GM21786 (cell line): ENCODE data around the gene ACSF3.

Source experiments
- ATAC-seq: cut with Tn5 transposase; IDR thresholded peaks from one replicate; pipeline ENCODE4 v1.9.1; 2021; ENCODE audit not compliant: unreplicated experiment

Gene ACSF3

DNA sequence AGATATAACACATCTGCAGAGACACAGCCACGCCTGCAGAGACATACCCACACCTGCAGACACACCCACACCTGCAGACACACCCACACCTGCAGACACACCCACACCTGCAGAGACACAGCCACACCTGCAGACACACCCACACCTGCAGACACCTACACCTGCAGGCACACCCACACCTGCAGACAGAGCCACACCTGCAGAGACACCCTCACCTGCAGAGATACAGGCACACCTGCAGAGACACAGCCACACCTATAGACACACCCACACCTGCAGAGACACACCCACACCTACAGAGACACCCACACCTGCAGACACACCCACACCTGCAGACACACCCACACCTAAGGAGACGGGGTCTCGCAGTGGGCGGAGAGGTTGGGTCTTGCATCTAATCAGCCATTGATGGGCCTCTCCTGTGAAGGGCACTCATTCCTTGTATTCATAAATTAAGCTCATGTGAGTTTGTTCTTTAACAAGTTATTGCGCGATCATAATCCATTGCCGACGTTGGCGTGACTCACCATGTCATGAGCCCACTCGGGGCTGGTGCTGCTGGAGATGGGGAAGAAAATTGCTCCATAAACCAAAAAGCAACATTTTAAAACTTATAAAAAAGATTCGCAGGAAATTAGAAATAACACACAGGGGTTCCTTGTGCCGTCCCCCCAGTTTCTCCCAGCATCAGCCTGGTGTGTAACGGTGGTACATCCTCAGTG lies 49.0 kb downstream of the ACSF3 start:
- no peak for ATAC-seq

DNA sequence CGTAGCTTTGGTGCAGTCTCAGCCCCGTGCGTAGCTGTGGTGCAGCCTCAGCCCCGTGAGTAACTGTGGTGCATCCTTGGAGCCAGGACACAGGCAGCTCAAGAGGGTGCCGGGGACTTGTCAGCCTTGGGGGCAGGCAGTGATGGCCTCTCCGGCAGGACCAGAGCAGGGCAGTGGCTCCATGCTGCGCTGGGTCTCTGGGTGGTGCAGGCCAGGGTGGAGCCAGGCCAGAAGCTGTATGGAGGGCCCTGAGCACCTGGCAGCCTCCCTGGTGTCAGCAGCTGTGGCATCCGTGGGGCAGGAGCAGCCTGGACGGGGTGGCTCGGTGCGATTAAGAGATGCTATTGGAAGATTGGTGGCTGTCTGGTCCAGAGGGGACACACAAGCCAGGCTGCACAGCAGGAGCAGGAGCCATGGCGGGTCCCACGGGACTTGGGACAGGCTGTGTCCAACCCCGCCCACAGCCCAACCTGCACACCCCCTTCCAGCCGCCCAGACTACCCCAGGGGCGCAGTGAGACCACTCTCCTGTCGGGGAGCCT lies 49.6 kb downstream of the ACSF3 start:
- ATAC-seq = no peak

DNA sequence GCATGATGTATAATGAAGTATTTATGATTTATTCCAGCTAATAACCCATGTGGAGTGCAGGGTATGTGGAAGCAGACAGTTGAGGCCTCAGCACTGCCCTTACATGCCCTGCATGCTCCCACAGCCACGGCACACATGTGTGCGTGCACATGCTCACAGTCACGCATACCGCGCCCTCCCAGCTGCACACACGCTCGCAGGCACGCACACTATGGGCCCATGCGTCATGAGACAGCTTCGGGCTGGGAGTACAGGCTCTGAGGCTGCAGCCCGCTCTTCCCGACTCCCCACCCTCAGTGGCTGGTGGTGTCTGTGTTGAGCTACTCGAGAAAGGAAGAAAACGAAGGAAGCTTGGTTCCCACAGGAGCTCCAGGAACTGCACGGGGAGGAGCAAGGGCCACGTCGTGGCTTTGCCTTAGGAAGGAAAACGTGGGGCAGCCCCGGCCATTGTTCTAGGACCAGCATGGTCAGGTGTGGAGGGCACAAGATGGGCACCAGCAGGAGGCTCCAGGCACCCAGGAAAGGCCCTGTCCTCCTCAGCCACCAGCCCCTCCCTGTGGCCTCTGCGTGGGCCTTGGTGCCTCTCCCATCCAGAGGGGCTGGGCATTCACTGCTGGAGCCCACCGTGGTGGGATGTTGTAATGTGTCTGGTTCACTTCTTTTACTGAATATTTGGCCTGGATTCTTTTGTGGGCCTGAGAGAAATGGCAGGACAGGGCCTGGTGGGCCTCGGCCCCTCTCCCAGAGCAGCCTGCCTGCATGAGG lies 50.4 kb downstream of the ACSF3 start:
- no peak for ATAC-seq

DNA sequence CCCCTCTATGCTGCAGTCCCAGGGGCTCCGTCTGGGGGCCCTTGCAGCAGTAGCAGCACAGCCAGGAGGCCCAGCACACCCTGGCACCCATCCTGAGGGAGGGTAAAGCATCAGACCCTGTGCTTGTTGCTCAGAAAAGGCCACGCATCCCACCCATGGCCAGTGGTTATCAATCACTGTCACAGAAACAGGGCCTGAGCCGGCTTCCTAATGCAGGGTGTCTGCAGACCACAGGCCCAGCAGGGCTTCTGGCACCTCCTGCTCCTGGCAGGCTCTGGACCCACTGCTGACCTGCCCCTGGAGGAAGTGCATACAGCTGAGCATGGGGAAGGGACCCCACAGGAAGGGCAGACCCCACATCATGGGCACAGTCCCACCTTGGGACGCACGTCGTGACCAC lies 51.0 kb downstream of the ACSF3 start:
- no peak for ATAC-seq

DNA sequence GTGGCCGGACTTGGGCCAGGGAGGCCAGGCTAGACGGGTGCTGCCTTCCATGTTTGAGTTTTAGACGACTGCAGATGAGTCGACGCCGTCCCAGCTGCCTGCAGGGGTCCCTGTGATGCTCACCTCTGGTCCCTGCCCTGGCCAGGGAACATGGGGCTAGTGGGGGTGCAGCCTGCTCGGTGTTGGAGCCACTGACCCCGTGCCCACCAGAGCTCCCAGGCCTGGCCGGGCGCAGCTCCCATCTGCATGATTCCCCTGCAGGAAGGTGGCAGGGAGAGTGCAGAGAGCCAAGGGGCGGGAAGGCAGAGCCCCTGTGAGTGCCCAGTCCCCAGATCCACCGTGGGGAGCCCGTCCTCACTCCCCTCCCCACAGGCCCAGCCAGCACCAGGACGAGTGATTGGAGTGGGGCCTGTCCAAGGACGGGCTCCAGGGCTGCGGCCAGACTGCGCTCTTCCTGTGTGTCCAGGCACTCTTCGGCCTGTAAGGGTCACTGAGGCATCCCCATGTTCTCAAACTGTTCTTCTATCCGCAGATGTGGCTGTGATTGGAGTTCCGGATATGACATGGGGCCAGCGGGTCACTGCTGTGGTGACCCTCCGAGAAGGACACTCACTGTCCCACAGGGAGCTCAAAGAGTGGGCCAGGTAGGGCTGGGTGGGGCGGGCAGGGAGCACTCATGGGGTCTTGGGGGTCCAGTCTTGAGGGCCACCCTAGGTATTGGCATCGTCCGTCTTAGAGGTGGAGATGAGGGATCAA lies 51.9 kb downstream of the ACSF3 start:
- ATAC-seq = no peak

DNA sequence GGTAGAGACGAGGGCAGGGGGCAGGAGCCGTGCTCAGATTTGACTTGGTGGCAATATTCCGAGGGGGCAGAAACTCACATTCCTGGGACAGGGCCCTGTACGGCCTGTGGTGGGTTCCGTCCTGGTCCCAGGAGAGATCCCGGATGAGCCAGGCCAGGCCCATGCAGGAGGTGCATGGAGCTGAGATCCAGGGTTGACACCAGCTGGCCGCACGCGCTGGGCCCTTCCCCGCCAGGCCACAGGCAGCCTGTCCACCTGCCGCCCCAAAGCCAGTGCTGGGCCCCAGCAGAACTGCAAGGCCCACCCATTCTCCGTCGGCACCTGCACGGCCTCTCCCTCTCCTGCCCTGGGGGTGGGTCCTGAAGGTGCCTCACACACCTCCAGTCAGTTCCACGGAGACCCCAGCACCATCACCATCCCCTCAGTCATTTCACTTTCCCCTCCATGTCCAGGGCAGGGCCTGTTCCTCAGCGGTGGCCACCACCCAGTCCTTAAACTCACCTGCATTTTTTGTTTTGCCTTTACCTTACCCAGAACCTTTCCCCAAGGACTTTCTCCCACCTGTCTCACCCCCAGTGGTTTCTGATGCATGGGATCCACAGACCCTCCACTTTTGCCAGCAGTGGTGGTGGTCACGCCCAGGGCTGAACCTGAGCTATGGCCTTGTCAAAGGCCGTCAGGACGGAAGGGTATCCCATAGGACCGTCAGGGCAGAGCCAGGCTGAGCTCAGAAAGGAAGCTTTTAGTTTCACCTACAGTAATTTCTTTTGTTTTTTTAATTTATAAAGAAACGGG lies 52.8 kb downstream of the ACSF3 start:
- ATAC-seq = no peak

DNA sequence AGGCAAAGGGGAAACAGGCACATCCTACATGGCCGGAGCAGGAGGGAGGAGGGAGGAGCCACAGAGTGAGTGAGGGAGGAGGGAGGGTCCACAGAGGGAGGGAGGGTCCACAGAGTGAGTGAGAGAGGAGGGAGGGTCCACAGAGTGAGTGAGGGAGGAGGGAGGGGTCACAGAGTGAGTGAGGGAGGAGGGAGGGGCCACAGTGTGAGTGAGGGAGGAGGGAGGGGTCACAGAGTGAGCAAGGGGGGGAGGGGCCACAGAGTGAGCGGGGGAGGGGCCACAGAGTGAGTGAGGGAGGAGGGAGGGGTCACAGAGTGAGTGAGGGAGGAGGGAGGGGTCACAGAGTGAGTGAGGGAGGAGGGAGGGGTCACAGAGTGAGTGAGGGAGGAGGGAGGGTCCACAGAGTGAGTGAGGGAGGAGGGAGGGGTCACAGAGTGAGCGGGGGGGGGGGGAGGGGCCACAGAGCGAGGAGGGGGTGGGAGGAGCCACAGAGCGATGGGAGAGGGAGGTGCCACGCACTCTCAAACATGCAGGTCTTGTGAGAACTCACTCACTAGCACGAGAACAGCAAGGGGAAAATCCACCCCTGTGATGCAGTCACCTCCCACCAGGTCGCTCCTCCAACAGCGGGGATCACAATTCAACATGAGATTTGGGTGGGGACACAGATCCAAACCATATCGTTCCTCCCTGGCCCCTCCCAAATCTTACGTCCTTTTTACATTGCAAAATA lies 53.6 kb downstream of the ACSF3 start:
- no peak for ATAC-seq

DNA sequence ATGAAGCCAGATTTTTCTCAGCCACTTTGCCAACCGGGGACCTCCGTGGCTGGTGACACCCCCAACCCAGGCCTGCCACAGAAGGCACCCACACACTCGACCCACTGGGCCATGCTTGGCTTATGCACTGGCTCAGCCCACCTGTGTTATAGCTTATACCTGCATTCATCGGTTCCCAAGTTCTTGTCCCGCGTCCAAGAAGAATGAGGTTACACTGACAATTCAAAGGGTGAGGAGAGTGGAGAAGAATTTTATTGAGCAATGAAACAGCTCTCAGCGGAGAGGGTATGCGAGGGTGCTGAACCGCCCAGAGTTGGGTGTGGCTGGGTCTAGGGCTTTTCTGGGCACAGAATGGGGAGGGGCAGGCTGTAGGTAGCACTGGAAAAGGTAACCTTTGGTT lies 55.7 kb downstream of the ACSF3 start:
- no peak for ATAC-seq

DNA sequence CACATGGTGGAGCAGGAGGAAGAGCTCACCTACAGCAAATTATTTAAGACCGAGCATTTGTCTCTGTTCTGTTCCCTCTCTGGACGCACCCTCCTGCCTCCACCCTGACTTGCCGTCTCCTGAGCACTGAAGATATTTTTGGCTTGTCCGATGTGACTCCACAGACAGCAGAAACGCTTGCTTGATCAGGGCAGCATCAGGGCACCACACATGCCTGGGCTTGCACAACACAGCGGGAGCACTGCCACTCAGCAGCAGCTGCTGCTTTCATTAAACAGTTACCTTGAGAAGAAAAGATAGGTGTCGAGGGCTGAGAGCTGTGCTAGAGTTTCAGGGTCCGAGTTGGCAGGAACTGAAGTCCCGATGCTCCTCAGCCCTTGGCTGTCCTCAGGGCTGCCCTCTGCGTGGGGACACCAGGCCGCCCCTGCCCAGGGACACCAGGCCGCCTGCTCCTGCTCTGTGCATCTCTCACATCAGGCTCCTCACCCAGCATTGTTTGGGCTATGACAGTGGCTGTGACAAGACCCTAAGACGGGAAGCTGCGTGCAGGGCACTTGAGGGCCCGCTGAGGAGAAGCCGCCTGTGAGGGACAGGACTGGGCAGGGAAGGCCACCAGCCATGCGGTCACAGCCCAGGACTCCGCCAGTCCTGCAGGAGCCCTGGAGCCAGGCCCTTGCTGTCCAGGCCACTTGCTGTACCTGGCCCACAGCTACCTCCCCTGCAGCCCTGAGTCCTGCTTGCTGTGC lies 56.6 kb downstream of the ACSF3 start:
- ATAC-seq = no peak

DNA sequence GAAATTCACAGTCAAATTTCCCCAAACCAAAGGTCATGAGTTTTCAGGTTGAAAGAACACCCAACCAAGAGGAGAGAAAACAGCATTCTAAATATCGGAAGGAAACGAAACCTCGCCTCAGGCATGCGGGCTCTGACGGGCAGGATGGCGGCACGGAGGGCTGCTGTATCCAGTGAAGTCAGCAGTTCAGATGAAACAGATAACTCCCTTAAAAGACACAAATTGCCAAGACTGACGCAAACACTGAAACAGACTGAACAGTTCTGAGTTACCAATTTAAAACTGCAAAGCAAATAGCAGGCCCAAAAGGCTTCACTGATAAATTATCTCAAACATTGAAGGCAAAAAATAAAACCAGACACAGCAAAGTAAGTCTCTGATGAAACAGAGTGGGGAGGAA lies 57.3 kb downstream of the ACSF3 start:
- no peak for ATAC-seq

DNA sequence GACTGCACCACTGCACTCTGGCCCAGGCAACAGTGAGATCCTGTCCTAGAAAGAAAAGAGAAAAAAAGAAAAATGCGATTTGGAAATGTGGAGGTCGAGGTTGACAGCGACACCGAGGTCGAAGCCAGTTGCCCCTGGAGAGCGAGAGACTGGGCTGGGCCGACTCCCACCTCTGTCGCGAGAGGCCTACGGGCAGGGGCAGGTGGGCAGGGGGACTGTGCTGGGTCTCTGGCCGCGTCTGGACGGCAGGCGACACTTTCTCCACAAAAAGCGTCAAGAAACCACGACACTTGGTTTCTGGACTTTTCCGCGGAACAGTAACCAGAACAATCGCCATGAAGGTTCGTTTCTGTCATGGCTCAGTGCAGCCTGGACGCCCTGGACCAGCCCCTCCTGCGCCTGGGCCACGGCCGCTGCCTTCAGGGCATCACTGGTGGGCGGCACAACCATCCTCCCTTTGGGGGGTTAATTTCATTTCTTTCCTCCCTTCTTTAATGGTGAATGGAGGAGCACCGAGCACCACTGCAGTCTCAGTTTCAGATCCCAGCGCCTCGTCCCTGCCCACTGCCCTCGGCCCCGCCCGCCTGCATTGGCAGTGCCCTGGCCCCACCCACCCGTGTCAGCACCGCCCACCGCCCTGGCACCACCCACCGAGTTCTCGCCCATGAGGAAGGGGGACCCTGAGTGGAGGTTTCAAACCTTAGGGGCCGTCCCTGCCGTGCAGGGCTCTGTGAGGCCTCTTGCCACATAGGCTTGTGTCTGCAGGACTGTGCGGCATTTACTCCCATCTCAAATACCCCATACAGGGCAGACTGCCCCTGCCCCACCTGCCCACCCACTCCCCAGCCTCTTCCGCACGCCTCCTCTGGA lies 59.4 kb downstream of the ACSF3 start:
- ATAC-seq = no peak

DNA sequence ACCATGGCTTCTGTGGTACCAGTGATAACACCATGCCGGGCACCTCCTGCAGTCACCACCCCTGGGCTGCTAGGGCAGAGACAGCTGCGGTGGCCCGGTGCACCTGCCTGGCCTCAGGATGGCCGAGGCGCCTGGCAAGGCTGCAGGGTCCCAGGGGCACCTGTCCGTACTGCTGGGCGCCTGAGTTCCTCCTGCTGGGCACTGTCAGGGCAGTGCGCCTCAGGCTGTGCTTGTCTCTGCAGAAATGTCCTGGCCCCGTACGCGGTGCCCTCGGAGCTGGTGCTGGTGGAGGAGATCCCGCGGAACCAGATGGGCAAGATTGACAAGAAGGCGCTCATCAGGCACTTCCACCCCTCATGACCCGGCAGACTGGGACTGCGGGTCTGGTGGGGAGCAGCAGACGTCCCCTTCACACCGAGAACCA lies 60.2 kb downstream of the ACSF3 start:
- no peak for ATAC-seq

DNA sequence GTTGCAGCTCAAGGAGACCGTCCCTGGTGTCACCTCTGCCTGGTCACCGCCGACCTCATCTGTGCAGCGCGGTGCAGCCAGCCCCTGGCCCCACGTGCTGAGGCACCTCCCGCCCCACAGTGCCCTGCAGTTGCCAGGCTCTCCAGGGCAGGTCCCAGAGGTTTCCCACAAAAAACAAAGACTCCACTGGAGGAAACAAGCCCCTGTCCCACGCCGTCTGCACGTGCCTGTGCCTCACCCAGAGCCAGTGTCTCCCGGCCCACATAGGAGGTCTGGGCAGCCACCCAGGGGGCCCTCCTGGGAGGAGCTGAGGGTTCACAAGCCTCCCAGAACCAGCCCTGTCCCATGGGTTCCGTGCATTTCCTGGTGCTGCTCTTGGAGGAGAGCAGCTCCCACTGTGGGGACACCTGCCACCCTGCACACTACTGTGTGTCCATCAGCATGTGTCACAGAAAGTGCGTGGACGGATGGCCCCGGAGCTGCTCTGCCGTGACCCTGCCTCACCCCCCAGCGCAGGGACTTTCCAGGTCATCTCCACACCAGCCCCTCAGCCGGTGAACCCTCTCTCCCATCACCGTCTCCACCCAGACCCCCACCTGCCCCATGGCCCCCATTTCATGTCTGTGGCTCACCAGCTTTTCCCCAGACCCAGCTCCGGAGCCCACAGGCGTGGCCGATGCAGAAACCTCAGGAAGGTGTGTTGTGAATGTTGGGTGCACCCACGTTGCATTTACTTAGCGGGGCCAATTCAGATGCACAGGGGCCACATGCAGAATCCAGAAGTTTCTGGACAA lies 60.9 kb downstream of the ACSF3 start:
- no peak for ATAC-seq

DNA sequence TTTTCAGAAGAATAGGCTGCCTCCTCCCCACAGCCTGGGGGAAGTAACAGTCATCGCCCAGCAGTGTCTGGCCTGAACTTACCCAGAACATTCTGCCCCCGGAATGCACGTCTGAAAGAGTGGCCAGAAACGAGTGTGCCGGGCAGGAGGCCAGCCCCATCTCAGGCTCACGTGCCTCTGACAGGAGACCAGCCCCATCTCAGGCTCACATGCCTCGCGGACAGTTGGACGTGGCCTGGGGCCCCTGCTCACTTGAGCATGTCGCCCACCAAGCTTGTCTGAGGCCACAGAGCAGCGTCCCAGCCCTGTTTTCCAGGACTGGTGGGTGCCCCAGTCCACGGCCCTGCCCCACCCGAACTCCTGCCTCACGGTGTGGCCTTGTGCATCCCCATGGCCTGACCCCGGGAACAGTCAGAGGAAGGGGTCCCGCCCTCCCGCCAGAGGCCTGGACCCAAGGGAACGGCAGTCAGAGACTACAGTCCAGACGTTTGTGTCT lies 61.6 kb downstream of the ACSF3 start:
- ATAC-seq = no peak

DNA sequence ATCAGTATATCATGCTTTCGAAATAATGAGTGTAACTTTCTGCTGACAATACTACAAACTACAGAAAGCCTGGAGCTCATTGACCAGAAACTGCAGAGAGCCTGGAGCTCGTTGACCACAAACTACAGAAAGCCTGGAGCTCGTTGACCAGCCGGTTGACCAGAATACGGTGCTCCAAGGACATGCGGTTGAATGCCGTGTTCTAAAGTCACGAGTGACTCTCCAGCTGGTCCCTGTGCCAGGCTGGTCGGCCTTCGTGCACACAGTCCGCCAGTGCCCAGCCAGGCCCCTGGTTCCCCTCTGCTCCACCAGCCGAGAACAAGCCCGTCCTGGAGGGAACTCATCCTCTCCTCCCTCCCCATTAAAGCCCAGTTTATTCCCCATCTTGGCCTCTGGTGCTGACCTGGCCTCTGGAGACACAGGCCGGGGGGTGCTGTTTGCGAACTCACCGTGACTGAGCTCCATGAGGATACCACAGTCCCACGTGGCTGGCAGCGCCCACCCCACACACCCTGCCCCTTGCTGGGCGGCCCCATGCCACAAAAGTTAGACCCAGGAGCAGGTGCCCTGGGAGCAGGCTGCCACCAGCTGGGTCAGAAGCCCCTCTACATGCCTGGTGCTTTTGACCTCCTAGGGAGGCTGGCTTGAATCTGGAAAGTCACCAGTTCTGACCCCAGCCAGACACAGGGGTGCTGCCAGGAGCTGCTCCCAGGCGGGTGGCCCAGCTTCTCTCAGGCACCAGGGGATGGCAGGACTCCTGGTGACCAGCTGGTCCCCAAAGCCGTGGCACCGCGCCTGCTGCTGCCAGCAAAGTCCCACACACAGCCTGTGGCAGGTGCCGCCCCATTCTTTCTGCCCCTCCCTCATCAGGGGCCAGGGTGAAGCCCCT lies 62.4 kb downstream of the ACSF3 start:
- no peak for ATAC-seq
